ENCODE measurements around the gene TPPP. TPM values are rescaled to one million over a fixed set of nuclear protein-coding genes. Genes with fewer than 3 reads are reported as not detected.
A peak's percentile ranks its signal among the peaks of the same experiment; 100 is the strongest.

The TPPP gene
- polyA plus RNA-seq, 2 of the 4 experiments (the other 2 are of a cell fraction), result 1.0 to 1.4 TPM

DNA sequence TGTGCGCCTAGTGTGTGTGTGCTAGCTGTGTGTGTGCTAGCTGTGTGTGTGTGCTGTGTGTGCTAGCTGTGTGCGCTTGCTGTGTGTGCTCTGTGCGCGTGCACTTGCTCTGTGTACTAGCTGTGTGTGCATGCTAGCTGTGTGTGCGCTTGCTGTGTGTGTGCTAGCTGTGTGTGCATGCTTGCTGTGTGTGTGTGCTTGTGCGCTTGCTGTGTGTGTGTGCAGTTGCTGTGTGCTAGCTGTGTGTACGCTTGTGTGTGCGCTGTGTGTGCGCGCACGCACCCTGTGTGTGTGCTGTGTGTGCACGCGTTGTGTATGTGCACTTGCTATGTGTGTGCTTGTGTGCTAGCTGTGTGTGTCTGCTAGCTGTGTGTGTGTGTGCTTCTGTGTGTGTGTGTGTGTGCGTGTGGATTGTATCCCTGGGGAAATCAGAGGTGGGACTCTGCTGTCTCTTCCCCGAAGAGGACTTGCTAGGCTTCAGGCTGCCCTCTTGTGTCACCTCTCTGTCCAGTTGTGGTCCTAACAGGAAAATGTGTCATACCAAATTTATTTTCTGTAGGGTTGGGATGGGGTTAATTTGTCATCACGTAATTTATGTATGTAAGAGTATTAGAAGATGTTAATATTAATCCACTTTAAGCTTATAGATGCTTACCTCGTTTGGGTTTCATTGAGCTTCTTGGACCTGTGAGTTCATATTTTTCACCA is 38.9 kb downstream of the TPPP start:
- WGBS (ENCODE audit: missing lambda C conversion rate), result 92% methylated on average over 17 of the region's 17 CpGs
- DNase-seq (ENCODE audit: low read depth in 1 of 2, low spot score in 1 of 2) (no peak), ATAC-seq (peak in 1 of 2 experiments; percentile 26; a peak in 1 of 6 replicates), FAIRE-seq (no peak)
- no peak overlapping the region for H3K27ac ChIP-seq
- no peaks in the 10 kb centered on the region for H3K4me1 ChIP-seq
- CTCF ChIA-PET, result interaction anchor here (0.6 to 2.2 kb wide), 6 partner anchors 10 to 376 kb away, joined by 3 to 16 read pairs (median 4); no protein-coding TSS in a partner anchor
- TF ChIP-seq POLR2A (IDR thresholded peaks at IDR 0.05; ENCODE audit: low read length) (peak; percentile 17; the same call in 1 of the 2 replicates), ZSCAN20 (CRISPR knock-in tag; IDR thresholded peaks at IDR 0.05) (no peak), NFE2L2 (conservative IDR thresholded peaks at IDR 0.05; ENCODE audit: low read length) (no peak), HOXB13 (CRISPR knock-in tag; IDR thresholded peaks at IDR 0.05; ENCODE audit: low read depth) (no peak)
- no peak overlapping the region for H3K4me3 ChIP-seq
- POLR2A ChIA-PET, result no interaction called here
- no peaks in the 10 kb centered on the region for H3K9me3 ChIP-seq
- no peak overlapping the region for H3K4me2 ChIP-seq

DNA sequence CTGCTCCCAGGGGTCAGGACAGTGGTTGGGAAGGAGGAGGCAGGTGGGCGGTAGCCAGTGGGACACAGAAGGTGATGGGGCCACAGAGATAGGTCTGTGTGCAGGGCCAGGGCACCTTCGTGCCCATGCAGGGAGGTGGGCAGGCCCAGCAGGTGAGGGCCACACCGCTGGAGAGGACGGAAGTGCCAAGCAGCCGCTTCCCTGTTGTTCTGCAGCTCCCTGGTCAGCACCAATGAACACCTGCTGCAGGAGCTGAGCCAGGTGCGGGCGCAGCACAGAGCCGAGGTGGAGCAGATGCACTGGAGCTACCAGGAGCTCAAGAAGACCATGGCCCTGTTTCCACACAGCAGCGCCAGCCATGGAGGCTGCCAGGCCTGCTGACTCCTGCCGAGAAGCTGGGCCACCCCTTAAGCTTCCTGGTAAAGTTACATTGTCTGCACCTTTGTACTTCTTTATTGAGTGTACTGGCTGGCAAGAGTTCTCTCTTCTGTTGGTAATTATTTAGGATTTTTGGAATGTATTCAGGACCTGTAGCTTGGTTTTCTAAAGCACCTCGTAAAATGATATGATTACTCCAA is 40.3 kb downstream of the TPPP start:
- Histone ChIP-seq H3K27ac (no peak overlapping the region), H3K4me3 (no peak overlapping the region), H3K4me2 (no peak overlapping the region), H3K9me3 (0 out of 3 replicates have a peak, but pooled peaks cover 2% of the 10 kb centered on the region), H3K4me1 (no peaks in the 10 kb centered on the region)
- no peak for TF ChIP-seq BHLHE40 (IDR thresholded peaks at IDR 0.05; ENCODE audit: low read depth, low read length)
- FAIRE-seq (no peak), ATAC-seq (no peak; a peak in 1 of 6 replicates), DNase-seq (ENCODE audit: low read depth in 1 of 2, low spot score in 1 of 2) (no peak)
- 95% methylated on average over 9 of the region's 11 CpGs for WGBS (ENCODE audit: missing lambda C conversion rate)
- ChIA-PET CTCF (interaction anchor here (0.6 to 1.6 kb wide), 3 partner anchors 13 to 206 kb away, joined by 3 to 9 read pairs (median 5); no protein-coding TSS in a partner anchor), POLR2A (no interaction called here)

DNA sequence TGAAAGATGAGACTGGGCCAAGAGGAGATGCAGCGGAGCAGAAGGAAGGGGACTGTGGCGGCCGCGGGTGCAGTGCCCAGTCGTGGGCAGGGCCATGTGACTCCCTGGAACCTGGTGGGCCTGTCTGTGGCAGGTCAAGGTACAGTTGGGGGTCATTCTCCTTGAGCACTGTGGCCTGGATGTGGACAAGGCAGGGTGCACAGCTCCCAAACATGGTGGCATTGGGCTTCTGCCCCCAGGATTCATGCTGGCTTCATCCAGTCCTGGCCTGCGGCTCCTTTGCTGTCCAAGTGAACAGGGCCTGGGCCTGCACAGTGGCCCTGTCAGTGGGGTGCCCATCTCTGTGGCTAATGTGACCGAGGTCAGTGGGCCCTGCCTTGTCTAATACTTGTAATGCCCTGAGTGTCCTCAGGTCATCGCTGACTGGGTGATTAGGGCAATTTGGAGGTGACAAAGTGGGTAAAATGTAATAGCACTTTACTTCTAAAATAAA is 41.1 kb downstream of the TPPP start:
- Histone ChIP-seq H3K9me3 (0 out of 3 replicates have a peak, but pooled peaks cover 2% of the 10 kb centered on the region), H3K4me1 (no peaks in the 10 kb centered on the region), H3K4me3 (no peak overlapping the region), H3K27ac (no peak overlapping the region), H3K4me2 (no peak overlapping the region)
- CTCF ChIA-PET, result no interaction called here
- no peak for TF ChIP-seq RNF2 (IDR thresholded peaks at IDR 0.05; ENCODE audit: borderline replicate concordance, low read depth)
- TF ChIP-seq RFX5 (IDR thresholded peaks at IDR 0.05), result no peak
- DNase-seq (ENCODE audit: low read depth in 1 of 2, low spot score in 1 of 2), result no peak
- peak in 1 of 2 experiments; percentile 19; a peak in 1 of 6 replicates for ATAC-seq
- WGBS (ENCODE audit: missing lambda C conversion rate), result 97% methylated on average over 8 of the region's 8 CpGs
- POLR2A ChIA-PET, result no interaction called here
- no peak for FAIRE-seq

DNA sequence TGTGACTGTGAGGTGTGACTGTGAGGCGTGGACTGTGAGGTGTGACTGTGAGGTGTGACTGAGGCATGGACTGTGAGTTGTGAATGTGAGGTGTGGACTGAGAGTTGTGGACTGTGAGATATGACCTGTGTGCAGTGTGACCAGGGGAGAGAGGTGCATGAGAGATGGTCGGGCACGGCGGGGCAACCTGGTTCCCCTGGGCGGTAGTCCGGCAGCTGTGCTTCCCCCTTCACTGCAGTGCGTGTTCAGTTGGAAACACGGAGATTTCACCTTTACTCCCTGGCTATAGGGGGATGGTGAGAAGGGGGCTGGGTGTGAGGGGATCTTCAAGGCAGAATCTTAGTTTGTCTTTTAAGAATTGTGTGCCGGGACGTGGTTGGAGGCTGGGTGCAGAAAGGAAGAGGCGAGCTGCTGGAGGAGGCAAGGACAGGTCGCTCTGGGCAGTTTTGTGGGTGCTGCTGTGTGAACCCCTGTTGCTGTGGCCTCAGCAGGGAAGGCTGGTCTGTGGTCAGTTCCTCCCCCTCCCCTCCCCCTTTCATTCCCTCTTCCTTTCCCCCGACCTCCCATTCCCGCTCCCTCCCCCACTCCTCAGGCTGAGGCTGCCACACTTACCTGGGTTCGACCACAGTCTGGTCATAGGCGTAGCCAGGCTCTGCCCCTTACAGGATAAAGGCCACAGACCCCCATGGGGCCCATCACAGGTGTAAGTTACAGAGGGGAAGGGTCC is 41.7 kb downstream of the TPPP start:
- Histone ChIP-seq H3K9me3 (0 out of 3 replicates have a peak, but pooled peaks cover 2% of the 10 kb centered on the region), H3K4me2 (no peak overlapping the region), H3K27ac (no peak overlapping the region), H3K4me1 (no peaks in the 10 kb centered on the region), H3K4me3 (no peak overlapping the region)
- ChIA-PET POLR2A (no interaction called here), CTCF (no interaction called here)
- WGBS (ENCODE audit: missing lambda C conversion rate), result 97% methylated on average over 16 of the region's 16 CpGs
- DNase-seq (ENCODE audit: low read depth in 1 of 2, low spot score in 1 of 2), result no peak
- TF ChIP-seq, protein P1, sequence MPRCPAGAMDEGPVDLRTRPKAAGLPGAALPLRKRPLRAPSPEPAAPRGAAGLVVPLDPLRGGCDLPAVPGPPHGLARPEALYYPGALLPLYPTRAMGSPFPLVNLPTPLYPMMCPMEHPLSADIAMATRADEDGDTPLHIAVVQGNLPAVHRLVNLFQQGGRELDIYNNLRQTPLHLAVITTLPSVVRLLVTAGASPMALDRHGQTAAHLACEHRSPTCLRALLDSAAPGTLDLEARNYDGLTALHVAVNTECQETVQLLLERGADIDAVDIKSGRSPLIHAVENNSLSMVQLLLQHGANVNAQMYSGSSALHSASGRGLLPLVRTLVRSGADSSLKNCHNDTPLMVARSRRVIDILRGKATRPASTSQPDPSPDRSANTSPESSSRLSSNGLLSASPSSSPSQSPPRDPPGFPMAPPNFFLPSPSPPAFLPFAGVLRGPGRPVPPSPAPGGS (IDR thresholded peaks at IDR 0.05), result no peak
- TF ChIP-seq CEBPB (IDR thresholded peaks at IDR 0.05) (no peak), JUNB (IDR thresholded peaks at IDR 0.05) (no peak), FOSL2 (IDR thresholded peaks at IDR 0.05) (no peak), FOSL2 (CRISPR knock-in tag; IDR thresholded peaks at IDR 0.05) (no peak), ZFP36 (IDR thresholded peaks at IDR 0.05; ENCODE audit: borderline replicate concordance, partially characterized antibody) (no peak), MYC (IDR thresholded peaks at IDR 0.05; ENCODE audit: borderline replicate concordance, low read length) (no peak), POLR2AphosphoS2 (conservative IDR thresholded peaks at IDR 0.05; ENCODE audit: low read length) (no peak)
- TF ChIP-seq, protein P2, sequence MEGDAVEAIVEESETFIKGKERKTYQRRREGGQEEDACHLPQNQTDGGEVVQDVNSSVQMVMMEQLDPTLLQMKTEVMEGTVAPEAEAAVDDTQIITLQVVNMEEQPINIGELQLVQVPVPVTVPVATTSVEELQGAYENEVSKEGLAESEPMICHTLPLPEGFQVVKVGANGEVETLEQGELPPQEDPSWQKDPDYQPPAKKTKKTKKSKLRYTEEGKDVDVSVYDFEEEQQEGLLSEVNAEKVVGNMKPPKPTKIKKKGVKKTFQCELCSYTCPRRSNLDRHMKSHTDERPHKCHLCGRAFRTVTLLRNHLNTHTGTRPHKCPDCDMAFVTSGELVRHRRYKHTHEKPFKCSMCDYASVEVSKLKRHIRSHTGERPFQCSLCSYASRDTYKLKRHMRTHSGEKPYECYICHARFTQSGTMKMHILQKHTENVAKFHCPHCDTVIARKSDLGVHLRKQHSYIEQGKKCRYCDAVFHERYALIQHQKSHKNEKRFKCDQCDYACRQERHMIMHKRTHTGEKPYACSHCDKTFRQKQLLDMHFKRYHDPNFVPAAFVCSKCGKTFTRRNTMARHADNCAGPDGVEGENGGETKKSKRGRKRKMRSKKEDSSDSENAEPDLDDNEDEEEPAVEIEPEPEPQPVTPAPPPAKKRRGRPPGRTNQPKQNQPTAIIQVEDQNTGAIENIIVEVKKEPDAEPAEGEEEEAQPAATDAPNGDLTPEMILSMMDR (IDR thresholded peaks at IDR 0.05), result no peak
- FAIRE-seq, result no peak
- ATAC-seq, result no peak
